MM.1S (cell line): ENCODE measurements around the gene ALKBH6.

Source experiments
- EZH2 ChIP-seq: fragments of 300-600 bp; sonication (generic); optimal IDR thresholded peaks from 2 replicates; pipeline ENCODE3; 2017; ENCODE audit warnings: low read depth, mild to moderate bottlenecking, antibody characterized with exemption, low read length, mixed read lengths
- EZH2phosphoT487 ChIP-seq: fragments of 300-600 bp; sonication (generic); IDR thresholded peaks from 2 replicates; pipeline ENCODE4 v1.6.1; 2018; ENCODE audit warnings: antibody characterized with exemption, low read length
- TF ChIP-seq, protein P1 (sequence below): fragments of 300-600 bp; sonication (generic); IDR thresholded peaks from 2 replicates; pipeline ENCODE4 v1.5.1; 2016; ENCODE audit warnings: antibody characterized with exemption, low read length, mixed read lengths

DNA sequence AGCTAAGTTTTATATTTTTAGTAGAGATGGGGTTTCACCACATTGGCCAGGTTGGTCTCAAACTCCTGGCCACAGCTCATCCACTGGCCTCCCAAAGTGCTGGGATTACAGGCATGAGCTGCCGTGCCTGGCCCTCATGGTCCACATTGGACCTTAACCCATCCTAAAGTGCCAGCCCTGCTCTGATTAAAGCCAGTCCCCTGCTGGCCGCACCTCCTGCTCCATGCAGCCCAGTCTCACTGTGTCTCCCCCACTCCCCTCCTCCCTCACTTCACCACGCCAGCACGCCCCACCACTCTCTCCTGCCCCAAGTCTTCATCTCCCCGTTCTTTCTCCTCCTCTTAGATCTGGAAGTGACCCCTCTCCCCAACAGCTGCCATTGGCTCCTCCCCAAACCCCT, 35.7 kb downstream of the ALKBH6 start:
- TF ChIP-seq, protein P1, sequence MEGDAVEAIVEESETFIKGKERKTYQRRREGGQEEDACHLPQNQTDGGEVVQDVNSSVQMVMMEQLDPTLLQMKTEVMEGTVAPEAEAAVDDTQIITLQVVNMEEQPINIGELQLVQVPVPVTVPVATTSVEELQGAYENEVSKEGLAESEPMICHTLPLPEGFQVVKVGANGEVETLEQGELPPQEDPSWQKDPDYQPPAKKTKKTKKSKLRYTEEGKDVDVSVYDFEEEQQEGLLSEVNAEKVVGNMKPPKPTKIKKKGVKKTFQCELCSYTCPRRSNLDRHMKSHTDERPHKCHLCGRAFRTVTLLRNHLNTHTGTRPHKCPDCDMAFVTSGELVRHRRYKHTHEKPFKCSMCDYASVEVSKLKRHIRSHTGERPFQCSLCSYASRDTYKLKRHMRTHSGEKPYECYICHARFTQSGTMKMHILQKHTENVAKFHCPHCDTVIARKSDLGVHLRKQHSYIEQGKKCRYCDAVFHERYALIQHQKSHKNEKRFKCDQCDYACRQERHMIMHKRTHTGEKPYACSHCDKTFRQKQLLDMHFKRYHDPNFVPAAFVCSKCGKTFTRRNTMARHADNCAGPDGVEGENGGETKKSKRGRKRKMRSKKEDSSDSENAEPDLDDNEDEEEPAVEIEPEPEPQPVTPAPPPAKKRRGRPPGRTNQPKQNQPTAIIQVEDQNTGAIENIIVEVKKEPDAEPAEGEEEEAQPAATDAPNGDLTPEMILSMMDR = no peak
- TF ChIP-seq EZH2phosphoT487 = no peak
- no peak for TF ChIP-seq EZH2
